Measurements from ENCODE around the gene XYLT1. TPM values are rescaled to one million over a fixed set of nuclear protein-coding genes. Genes with fewer than 3 reads are reported as not detected.
"Not testable (repeated sequence)": the region's sequence is repeated elsewhere in the genome, so short reads cannot be mapped to it uniquely, and the experiment has no call there.

XYLT1 gene
- total and polyA plus RNA-seq, 3 experiments from 2014 or later: 1.4 to 9.1 (median 6.8) TPM

GRCh38 chr16:17511340-17511739 is 40.6 kb upstream of the XYLT1 start:
- Mint-ChIP-seq H3K27ac (no peak overlapping the region), H3K4me1 (no peaks in the 10 kb centered on the region), H3K4me3 (no peak overlapping the region), H3K9me3 (peaks cover 0 to 8% (median 4%) of the 10 kb centered on the region in 5 donors), H3K27me3 (peaks cover 17 to 52% of the 10 kb centered on the region in 2 donors), H3K36me3 (peaks cover 0 to 4% (median 2%) of the 10 kb centered on the region in 3 donors)
- H3K27me3 ChIP-seq (ENCODE audit: insufficient read depth, low read length, poor library complexity, severe bottlenecking): no peaks in the 10 kb centered on the region
- DNase-seq: no peak
- no peaks in the 10 kb centered on the region for H3K4me1 ChIP-seq (ENCODE audit: insufficient read depth, low read length)
- ChIA-PET CTCF (no interaction called here), POLR2A (no interaction called here)
- no peaks in the 10 kb centered on the region for H3K9me3 ChIP-seq (ENCODE audit: low read length)
- no peak overlapping the region for H3K27ac ChIP-seq (ENCODE audit: low read depth, low read length)
- no peaks in the 10 kb centered on the region for H3K36me3 ChIP-seq (ENCODE audit: insufficient read depth, low read length)
- H3K4me3 ChIP-seq (ENCODE audit: low read length): no peak overlapping the region

GRCh38 chr16:17510567-17510966 is 39.8 kb upstream of the XYLT1 start:
- no peaks in the 10 kb centered on the region for H3K4me1 ChIP-seq (ENCODE audit: insufficient read depth, low read length)
- H3K4me3 ChIP-seq (ENCODE audit: low read length): no peak overlapping the region
- ChIA-PET CTCF (no interaction called here), POLR2A (no interaction called here)
- Mint-ChIP-seq H3K4me3 (no peak overlapping the region), H3K4me1 (no peaks in the 10 kb centered on the region), H3K9me3 (peaks cover 0 to 8% (median 4%) of the 10 kb centered on the region in 5 donors), H3K36me3 (peaks cover 0 to 4% (median 2%) of the 10 kb centered on the region in 3 donors), H3K27ac (no peak overlapping the region), H3K27me3 (peaks cover 15 to 46% of the 10 kb centered on the region in 2 donors)
- H3K27me3 ChIP-seq (ENCODE audit: insufficient read depth, low read length, poor library complexity, severe bottlenecking): no peaks in the 10 kb centered on the region
- H3K36me3 ChIP-seq (ENCODE audit: insufficient read depth, low read length): no peaks in the 10 kb centered on the region
- no peak overlapping the region for H3K27ac ChIP-seq (ENCODE audit: low read depth, low read length)
- no peaks in the 10 kb centered on the region for H3K9me3 ChIP-seq (ENCODE audit: low read length)
- no peak for DNase-seq

- H3K4me3 ChIP-seq (ENCODE audit: low read length): no peak overlapping the region
- peaks cover 15 to 35% of the 10 kb centered on the region in 2 donors for H3K27me3 Mint-ChIP-seq
- peaks cover 0 to 4% (median 2%) of the 10 kb centered on the region in 3 donors for H3K36me3 Mint-ChIP-seq
- H3K4me1 ChIP-seq (ENCODE audit: insufficient read depth, low read length): no peaks in the 10 kb centered on the region
- POLR2A ChIA-PET: no interaction called here
- peaks cover 0 to 8% (median 4%) of the 10 kb centered on the region in 5 donors for H3K9me3 Mint-ChIP-seq
- no peak for DNase-seq
- no peak overlapping the region for H3K27ac ChIP-seq (ENCODE audit: low read depth, low read length)
- H3K4me3 Mint-ChIP-seq: no peak overlapping the region
- H3K4me1 Mint-ChIP-seq: no peaks in the 10 kb centered on the region
- H3K27ac Mint-ChIP-seq: no peak overlapping the region
- H3K9me3 ChIP-seq (ENCODE audit: low read length): no peaks in the 10 kb centered on the region
- H3K27me3 ChIP-seq (ENCODE audit: insufficient read depth, low read length, poor library complexity, severe bottlenecking): no peaks in the 10 kb centered on the region
- H3K36me3 ChIP-seq (ENCODE audit: insufficient read depth, low read length): no peaks in the 10 kb centered on the region
- CTCF ChIA-PET: no interaction called here
These were observed 38.4 kb upstream of the XYLT1 start for GRCh38 chr16:17509194-17509593.

GRCh38 chr16:17508303-17508702 is 37.5 kb upstream of the XYLT1 start:
- H3K27me3 Mint-ChIP-seq: peaks cover 15 to 30% of the 10 kb centered on the region in 2 donors
- H3K4me3 Mint-ChIP-seq: no peak overlapping the region
- no peak overlapping the region for H3K4me3 ChIP-seq (ENCODE audit: low read length)
- H3K27ac ChIP-seq (ENCODE audit: low read depth, low read length): no peak overlapping the region
- ChIA-PET CTCF (no interaction called here), POLR2A (no interaction called here)
- no peaks in the 10 kb centered on the region for H3K27me3 ChIP-seq (ENCODE audit: insufficient read depth, low read length, poor library complexity, severe bottlenecking)
- H3K4me1 Mint-ChIP-seq: no peaks in the 10 kb centered on the region
- no peak for DNase-seq
- peak overlapping the region in 1 of 8 donors; percentile 41 for H3K27ac Mint-ChIP-seq
- H3K4me1 ChIP-seq (ENCODE audit: insufficient read depth, low read length): no peaks in the 10 kb centered on the region
- H3K36me3 ChIP-seq (ENCODE audit: insufficient read depth, low read length): no peaks in the 10 kb centered on the region
- H3K9me3 Mint-ChIP-seq: peaks cover 0 to 8% (median 4%) of the 10 kb centered on the region in 5 donors
- peaks cover 0 to 4% (median 0%) of the 10 kb centered on the region in 3 donors for H3K36me3 Mint-ChIP-seq
- no peaks in the 10 kb centered on the region for H3K9me3 ChIP-seq (ENCODE audit: low read length)

GRCh38 chr16:17507516-17507915 is 36.8 kb upstream of the XYLT1 start:
- H3K4me3 ChIP-seq (ENCODE audit: low read length); H3K27ac ChIP-seq (ENCODE audit: low read depth, low read length); POLR2A ChIA-PET; H3K4me3 Mint-ChIP-seq; H3K4me1 Mint-ChIP-seq; DNase-seq; H3K27ac Mint-ChIP-seq; H3K9me3 ChIP-seq (ENCODE audit: low read length); H3K27me3 ChIP-seq (ENCODE audit: insufficient read depth, low read length, poor library complexity, severe bottlenecking); H3K4me1 ChIP-seq (ENCODE audit: insufficient read depth, low read length); H3K36me3 ChIP-seq (ENCODE audit: insufficient read depth, low read length); H3K36me3 Mint-ChIP-seq; CTCF ChIA-PET; H3K9me3 Mint-ChIP-seq: not testable (repeated sequence)
- H3K27me3 Mint-ChIP-seq: peaks cover 19 to 31% of the 10 kb centered on the region in 2 donors

- H3K4me1 ChIP-seq (ENCODE audit: insufficient read depth, low read length); POLR2A ChIA-PET; H3K4me3 Mint-ChIP-seq; H3K27ac ChIP-seq (ENCODE audit: low read depth, low read length); H3K9me3 Mint-ChIP-seq; H3K27ac Mint-ChIP-seq; H3K36me3 Mint-ChIP-seq; DNase-seq; H3K4me3 ChIP-seq (ENCODE audit: low read length); H3K27me3 ChIP-seq (ENCODE audit: insufficient read depth, low read length, poor library complexity, severe bottlenecking); H3K36me3 ChIP-seq (ENCODE audit: insufficient read depth, low read length); CTCF ChIA-PET; H3K4me1 Mint-ChIP-seq; H3K9me3 ChIP-seq (ENCODE audit: low read length): not testable (repeated sequence)
- H3K27me3 Mint-ChIP-seq: peaks cover 18 to 34% of the 10 kb centered on the region in 2 donors
These were observed 35.1 kb upstream of the XYLT1 start for GRCh38 chr16:17505828-17506227.

GRCh38 chr16:17504050-17504449 is 33.3 kb upstream of the XYLT1 start:
- no peaks in the 10 kb centered on the region for H3K4me1 ChIP-seq (ENCODE audit: insufficient read depth, low read length)
- ChIA-PET CTCF (no interaction called here), POLR2A (no interaction called here)
- Mint-ChIP-seq H3K9me3 (peaks cover 0 to 5% (median 3%) of the 10 kb centered on the region in 5 donors), H3K4me3 (no peak overlapping the region), H3K27ac (peak overlapping the region in 1 of 8 donors; percentile 15), H3K4me1 (no peaks in the 10 kb centered on the region), H3K27me3 (peaks cover 11 to 21% of the 10 kb centered on the region in 2 donors), H3K36me3 (peaks cover 0 to 3% (median 1%) of the 10 kb centered on the region in 3 donors)
- no peaks in the 10 kb centered on the region for H3K9me3 ChIP-seq (ENCODE audit: low read length)
- no peak for DNase-seq
- no peaks in the 10 kb centered on the region for H3K27me3 ChIP-seq (ENCODE audit: insufficient read depth, low read length, poor library complexity, severe bottlenecking)
- H3K27ac ChIP-seq (ENCODE audit: low read depth, low read length): no peak overlapping the region
- no peak overlapping the region for H3K4me3 ChIP-seq (ENCODE audit: low read length)
- no peaks in the 10 kb centered on the region for H3K36me3 ChIP-seq (ENCODE audit: insufficient read depth, low read length)

GRCh38 chr16:17503331-17503730 is 32.6 kb upstream of the XYLT1 start:
- no peak overlapping the region for H3K4me3 Mint-ChIP-seq
- no peaks in the 10 kb centered on the region for H3K9me3 ChIP-seq (ENCODE audit: low read length)
- peaks cover 0 to 1% (median 0%) of the 10 kb centered on the region in 3 donors for H3K36me3 Mint-ChIP-seq
- H3K4me1 Mint-ChIP-seq: no peaks in the 10 kb centered on the region
- H3K9me3 Mint-ChIP-seq: peaks cover 0 to 1% (median 0%) of the 10 kb centered on the region in 5 donors
- ChIA-PET CTCF (no interaction called here), POLR2A (no interaction called here)
- H3K36me3 ChIP-seq (ENCODE audit: insufficient read depth, low read length): no peaks in the 10 kb centered on the region
- H3K4me3 ChIP-seq (ENCODE audit: low read length): no peak overlapping the region
- peaks cover 5 to 16% of the 10 kb centered on the region in 2 donors for H3K27me3 Mint-ChIP-seq
- H3K27ac ChIP-seq (ENCODE audit: low read depth, low read length): no peak overlapping the region
- H3K4me1 ChIP-seq (ENCODE audit: insufficient read depth, low read length): no peaks in the 10 kb centered on the region
- H3K27me3 ChIP-seq (ENCODE audit: insufficient read depth, low read length, poor library complexity, severe bottlenecking): no peaks in the 10 kb centered on the region
- H3K27ac Mint-ChIP-seq: no peak overlapping the region
- no peak for DNase-seq

GRCh38 chr16:17501321-17501720 is 30.6 kb upstream of the XYLT1 start:
- Histone ChIP-seq H3K27ac (ENCODE audit: low read depth, low read length) (no peak overlapping the region), H3K4me3 (ENCODE audit: low read length) (no peak overlapping the region), H3K36me3 (ENCODE audit: insufficient read depth, low read length) (no peaks in the 10 kb centered on the region), H3K27me3 (ENCODE audit: insufficient read depth, low read length, poor library complexity, severe bottlenecking) (no peaks in the 10 kb centered on the region), H3K9me3 (ENCODE audit: low read length) (no peaks in the 10 kb centered on the region), H3K4me1 (ENCODE audit: insufficient read depth, low read length) (no peaks in the 10 kb centered on the region)
- Mint-ChIP-seq H3K27me3 (peaks cover 5 to 14% of the 10 kb centered on the region in 2 donors), H3K4me1 (no peaks in the 10 kb centered on the region), H3K9me3 (no peaks in the 10 kb centered on the region), H3K27ac (no peak overlapping the region), H3K36me3 (peaks cover 0 to 1% (median 0%) of the 10 kb centered on the region in 3 donors), H3K4me3 (no peak overlapping the region)
- POLR2A ChIA-PET: no interaction called here
- no peak for DNase-seq
- CTCF ChIA-PET: no interaction called here

Measured in CD8-positive, alpha-beta memory T cell (primary cell).